ENCODE results near the gene SLC2A8.

The SLC2A8 gene

GRCh38 chr9:127362829-127363228 is 34.1 kb upstream of the SLC2A8 start:
- Histone ChIP-seq H3K18ac (ENCODE audit: low read length) (no peak overlapping the region), H2BK15ac (replicated peaks; ENCODE audit: low read depth) (no peak overlapping the region), H3K23ac (ENCODE audit: low read length) (no peak overlapping the region), H2AK5ac (ENCODE audit: low read length) (no peak overlapping the region), H2BK5ac (ENCODE audit: low read length) (no peak overlapping the region), H3K9ac (ENCODE audit: low read length) (no peak overlapping the region), H3K79me2 (ENCODE audit: control insufficient read depth, insufficient read depth, low read length) (no peaks in the 10 kb centered on the region), H3K56ac (ENCODE audit: low read length) (no peak overlapping the region), H3K4ac (ENCODE audit: low read depth, low read length) (no peak overlapping the region), H3K4me3 (ENCODE audit: low read length) (no peak overlapping the region), H3K27me3 (ENCODE audit: insufficient read depth, low read length, poor library complexity) (no peaks in the 10 kb centered on the region), H3K79me1 (ENCODE audit: low read length) (no peaks in the 10 kb centered on the region), H3K4me2 (ENCODE audit: low read length) (no peak overlapping the region), H3K36me3 (ENCODE audit: control insufficient read depth, insufficient read depth, low read length) (no peaks in the 10 kb centered on the region), H2BK120ac (ENCODE audit: low read depth, low read length) (no peak overlapping the region), H3K4me1 (ENCODE audit: control insufficient read depth, low read depth, low read length) (no peaks in the 10 kb centered on the region), H3K27ac (ENCODE audit: low read depth, low read length) (no peak overlapping the region), H4K5ac (ENCODE audit: low read length) (no peak overlapping the region), H4K8ac (ENCODE audit: low read depth, low read length) (no peak overlapping the region)
- DNase-seq, result no peak
- WGBS (ENCODE audit: extremely low coverage, insufficient coverage, low lambda C conversion rate), result no CpG with 5 or more reads among the region's 7 CpGs

- Histone ChIP-seq H3K18ac (ENCODE audit: low read length) (no peak overlapping the region), H3K27me3 (ENCODE audit: insufficient read depth, low read length, poor library complexity) (no peaks in the 10 kb centered on the region), H3K4me2 (ENCODE audit: low read length) (no peak overlapping the region), H3K23ac (ENCODE audit: low read length) (no peak overlapping the region), H2BK5ac (ENCODE audit: low read length) (no peak overlapping the region), H4K8ac (ENCODE audit: low read depth, low read length) (no peak overlapping the region), H3K4me1 (ENCODE audit: control insufficient read depth, low read depth, low read length) (no peaks in the 10 kb centered on the region), H3K36me3 (ENCODE audit: control insufficient read depth, insufficient read depth, low read length) (no peaks in the 10 kb centered on the region), H2BK120ac (ENCODE audit: low read depth, low read length) (no peak overlapping the region), H3K4me3 (ENCODE audit: low read length) (no peak overlapping the region), H3K56ac (ENCODE audit: low read length) (no peak overlapping the region), H2AK5ac (ENCODE audit: low read length) (no peak overlapping the region), H3K4ac (ENCODE audit: low read depth, low read length) (no peak overlapping the region), H3K27ac (ENCODE audit: low read depth, low read length) (no peak overlapping the region), H3K79me2 (ENCODE audit: control insufficient read depth, insufficient read depth, low read length) (no peaks in the 10 kb centered on the region), H2BK15ac (replicated peaks; ENCODE audit: low read depth) (no peak overlapping the region), H4K5ac (ENCODE audit: low read length) (no peak overlapping the region), H3K9ac (ENCODE audit: low read length) (no peak overlapping the region), H3K79me1 (ENCODE audit: low read length) (no peaks in the 10 kb centered on the region)
- no CpG with 5 or more reads among the region's 10 CpGs for WGBS (ENCODE audit: extremely low coverage, insufficient coverage, low lambda C conversion rate)
- no peak for DNase-seq
Measured at GRCh38 chr9:127365461-127365860, 31.5 kb upstream of the SLC2A8 start.

- no peak overlapping the region for H3K4me2 ChIP-seq (ENCODE audit: low read length)
- no peak overlapping the region for H3K27ac ChIP-seq (ENCODE audit: low read depth, low read length)
- H3K4me1 ChIP-seq (ENCODE audit: control insufficient read depth, low read depth, low read length), result no peaks in the 10 kb centered on the region
- no peak overlapping the region for H2BK120ac ChIP-seq (ENCODE audit: low read depth, low read length)
- no peak overlapping the region for H2BK5ac ChIP-seq (ENCODE audit: low read length)
- no peak overlapping the region for H4K5ac ChIP-seq (ENCODE audit: low read length)
- H3K36me3 ChIP-seq (ENCODE audit: control insufficient read depth, insufficient read depth, low read length), result no peaks in the 10 kb centered on the region
- no peaks in the 10 kb centered on the region for H3K79me1 ChIP-seq (ENCODE audit: low read length)
- WGBS (ENCODE audit: extremely low coverage, insufficient coverage, low lambda C conversion rate), result 100% methylated on average over 1 of the region's 7 CpGs
- H3K27me3 ChIP-seq (ENCODE audit: insufficient read depth, low read length, poor library complexity), result no peaks in the 10 kb centered on the region
- no peak overlapping the region for H3K4me3 ChIP-seq (ENCODE audit: low read length)
- no peaks in the 10 kb centered on the region for H3K79me2 ChIP-seq (ENCODE audit: control insufficient read depth, insufficient read depth, low read length)
- no peak overlapping the region for H2AK5ac ChIP-seq (ENCODE audit: low read length)
- no peak for DNase-seq
- no peak overlapping the region for H4K8ac ChIP-seq (ENCODE audit: low read depth, low read length)
- H3K23ac ChIP-seq (ENCODE audit: low read length), result no peak overlapping the region
- no peak overlapping the region for H3K56ac ChIP-seq (ENCODE audit: low read length)
- H3K4ac ChIP-seq (ENCODE audit: low read depth, low read length), result no peak overlapping the region
- no peak overlapping the region for H3K9ac ChIP-seq (ENCODE audit: low read length)
- H2BK15ac ChIP-seq (replicated peaks; ENCODE audit: low read depth), result no peak overlapping the region
- no peak overlapping the region for H3K18ac ChIP-seq (ENCODE audit: low read length)
Measured at GRCh38 chr9:127366594-127366993, 30.4 kb upstream of the SLC2A8 start.

GRCh38 chr9:127368852-127369402 is 28.0 kb upstream of the SLC2A8 start:
- no peaks in the 10 kb centered on the region for H3K4me1 ChIP-seq (ENCODE audit: control insufficient read depth, low read depth, low read length)
- WGBS (ENCODE audit: extremely low coverage, insufficient coverage, low lambda C conversion rate), result no CpG with 5 or more reads among the region's 6 CpGs
- H3K27ac ChIP-seq (ENCODE audit: low read depth, low read length), result no peak overlapping the region
- H3K9ac ChIP-seq (ENCODE audit: low read length), result no peak overlapping the region
- no peak overlapping the region for H2BK120ac ChIP-seq (ENCODE audit: low read depth, low read length)
- H4K5ac ChIP-seq (ENCODE audit: low read length), result no peak overlapping the region
- no peaks in the 10 kb centered on the region for H3K79me1 ChIP-seq (ENCODE audit: low read length)
- H3K36me3 ChIP-seq (ENCODE audit: control insufficient read depth, insufficient read depth, low read length), result no peaks in the 10 kb centered on the region
- no peak overlapping the region for H2AK5ac ChIP-seq (ENCODE audit: low read length)
- no peak overlapping the region for H3K4me2 ChIP-seq (ENCODE audit: low read length)
- no peaks in the 10 kb centered on the region for H3K27me3 ChIP-seq (ENCODE audit: insufficient read depth, low read length, poor library complexity)
- no peak overlapping the region for H3K18ac ChIP-seq (ENCODE audit: low read length)
- no peak overlapping the region for H3K4ac ChIP-seq (ENCODE audit: low read depth, low read length)
- H2BK15ac ChIP-seq (replicated peaks; ENCODE audit: low read depth), result no peak overlapping the region
- H3K4me3 ChIP-seq (ENCODE audit: low read length), result no peak overlapping the region
- no peaks in the 10 kb centered on the region for H3K79me2 ChIP-seq (ENCODE audit: control insufficient read depth, insufficient read depth, low read length)
- H2BK5ac ChIP-seq (ENCODE audit: low read length), result no peak overlapping the region
- H4K8ac ChIP-seq (ENCODE audit: low read depth, low read length), result no peak overlapping the region
- no peak overlapping the region for H3K56ac ChIP-seq (ENCODE audit: low read length)
- no peak overlapping the region for H3K23ac ChIP-seq (ENCODE audit: low read length)
- no peak for DNase-seq

GRCh38 chr9:127369428-127369827 is 27.5 kb upstream of the SLC2A8 start:
- H3K36me3 ChIP-seq (ENCODE audit: control insufficient read depth, insufficient read depth, low read length), result no peaks in the 10 kb centered on the region
- H2AK5ac ChIP-seq (ENCODE audit: low read length), result no peak overlapping the region
- H3K23ac ChIP-seq (ENCODE audit: low read length), result no peak overlapping the region
- no peaks in the 10 kb centered on the region for H3K79me1 ChIP-seq (ENCODE audit: low read length)
- no peak overlapping the region for H3K18ac ChIP-seq (ENCODE audit: low read length)
- no peak overlapping the region for H3K4me3 ChIP-seq (ENCODE audit: low read length)
- no peaks in the 10 kb centered on the region for H3K27me3 ChIP-seq (ENCODE audit: insufficient read depth, low read length, poor library complexity)
- no peak overlapping the region for H2BK120ac ChIP-seq (ENCODE audit: low read depth, low read length)
- no peak for DNase-seq
- no peak overlapping the region for H3K4ac ChIP-seq (ENCODE audit: low read depth, low read length)
- no peaks in the 10 kb centered on the region for H3K4me1 ChIP-seq (ENCODE audit: control insufficient read depth, low read depth, low read length)
- no peak overlapping the region for H3K4me2 ChIP-seq (ENCODE audit: low read length)
- H3K27ac ChIP-seq (ENCODE audit: low read depth, low read length), result no peak overlapping the region
- no peak overlapping the region for H2BK5ac ChIP-seq (ENCODE audit: low read length)
- H3K9ac ChIP-seq (ENCODE audit: low read length), result no peak overlapping the region
- H4K5ac ChIP-seq (ENCODE audit: low read length), result no peak overlapping the region
- no peak overlapping the region for H3K56ac ChIP-seq (ENCODE audit: low read length)
- H2BK15ac ChIP-seq (replicated peaks; ENCODE audit: low read depth), result no peak overlapping the region
- no CpG with 5 or more reads among the region's 8 CpGs for WGBS (ENCODE audit: extremely low coverage, insufficient coverage, low lambda C conversion rate)
- H3K79me2 ChIP-seq (ENCODE audit: control insufficient read depth, insufficient read depth, low read length), result no peaks in the 10 kb centered on the region
- H4K8ac ChIP-seq (ENCODE audit: low read depth, low read length), result no peak overlapping the region

- H3K36me3 ChIP-seq (ENCODE audit: control insufficient read depth, insufficient read depth, low read length), result no peaks in the 10 kb centered on the region
- no peak overlapping the region for H2BK15ac ChIP-seq (replicated peaks; ENCODE audit: low read depth)
- H3K79me1 ChIP-seq (ENCODE audit: low read length), result no peaks in the 10 kb centered on the region
- H3K4ac ChIP-seq (ENCODE audit: low read depth, low read length), result no peak overlapping the region
- H3K79me2 ChIP-seq (ENCODE audit: control insufficient read depth, insufficient read depth, low read length), result no peaks in the 10 kb centered on the region
- no peak overlapping the region for H3K9ac ChIP-seq (ENCODE audit: low read length)
- H3K27me3 ChIP-seq (ENCODE audit: insufficient read depth, low read length, poor library complexity), result no peaks in the 10 kb centered on the region
- no peak overlapping the region for H2AK5ac ChIP-seq (ENCODE audit: low read length)
- no peak for DNase-seq
- no peak overlapping the region for H2BK120ac ChIP-seq (ENCODE audit: low read depth, low read length)
- H3K23ac ChIP-seq (ENCODE audit: low read length), result no peak overlapping the region
- no peak overlapping the region for H3K4me2 ChIP-seq (ENCODE audit: low read length)
- WGBS (ENCODE audit: extremely low coverage, insufficient coverage, low lambda C conversion rate), result no CpG with 5 or more reads among the region's 7 CpGs
- H3K56ac ChIP-seq (ENCODE audit: low read length), result no peak overlapping the region
- H3K4me1 ChIP-seq (ENCODE audit: control insufficient read depth, low read depth, low read length), result no peaks in the 10 kb centered on the region
- H3K4me3 ChIP-seq (ENCODE audit: low read length), result no peak overlapping the region
- no peak overlapping the region for H2BK5ac ChIP-seq (ENCODE audit: low read length)
- no peak overlapping the region for H4K8ac ChIP-seq (ENCODE audit: low read depth, low read length)
- no peak overlapping the region for H3K27ac ChIP-seq (ENCODE audit: low read depth, low read length)
- no peak overlapping the region for H3K18ac ChIP-seq (ENCODE audit: low read length)
- no peak overlapping the region for H4K5ac ChIP-seq (ENCODE audit: low read length)
Measured at GRCh38 chr9:127370147-127370579, 26.8 kb upstream of the SLC2A8 start.

Measured in mesendoderm (in vitro differentiated cells).